ENCODE data around the gene ROBO1. TPM values are rescaled to one million over a fixed set of nuclear protein-coding genes. Genes with fewer than 3 reads are reported as not detected.
A peak's percentile ranks its signal among the peaks of the same experiment; 100 is the strongest.
"Not testable (repeated sequence)": the region's sequence is repeated elsewhere in the genome, so short reads cannot be mapped to it uniquely, and the experiment has no call there.

ROBO1 gene
- polyA plus RNA-seq (2014; cell fraction: cytosol; rRNA removed): 16.6 and 20.3 TPM in 2 replicates
- 13.3 and 27.9 TPM in 2 replicates for polyA plus RNA-seq (2014; cell fraction: nucleus; rRNA removed)

GRCh38 chr3:79767905-79768267 lies at the start of gene ROBO1:
TSS of gene ROBO1 (minus strand) at chr3:79767998.
- peak; percentile 30 for DNase-seq (ENCODE audit: low spot score)

- DNase-seq (ENCODE audit: low spot score): no peak
Observed at GRCh38 chr3:79817224-79817623, 49.4 kb upstream of the ROBO1 start.

- DNase-seq (ENCODE audit: low spot score): no peak
Observed at GRCh38 chr3:79815478-79815877, 47.7 kb upstream of the ROBO1 start.

- no peak for DNase-seq (ENCODE audit: low spot score)
Observed at GRCh38 chr3:79810581-79810980, 42.8 kb upstream of the ROBO1 start.

GRCh38 chr3:79810092-79810491 lies 42.3 kb upstream of the ROBO1 start:
- peak; percentile 30 for DNase-seq (ENCODE audit: low spot score)

- no peak for DNase-seq (ENCODE audit: low spot score)
Observed at GRCh38 chr3:79809106-79809505, 41.3 kb upstream of the ROBO1 start.

- DNase-seq (ENCODE audit: low spot score): peak; percentile 10
Observed at GRCh38 chr3:79808515-79808914, 40.7 kb upstream of the ROBO1 start.

GRCh38 chr3:79790177-79790576 lies 22.4 kb upstream of the ROBO1 start:
- DNase-seq (ENCODE audit: low spot score): not testable (repeated sequence)

- no peak for DNase-seq (ENCODE audit: low spot score)
Observed at GRCh38 chr3:79773291-79773690, 5.5 kb upstream of the ROBO1 start.

GRCh38 chr3:79769229-79769628 lies 1.4 kb upstream of the ROBO1 start:
- DNase-seq (ENCODE audit: low spot score): no peak

- peak; percentile 29 for DNase-seq (ENCODE audit: low spot score)
Observed at GRCh38 chr3:79767194-79767904, 449 bp downstream of the ROBO1 start.

- DNase-seq (ENCODE audit: low spot score): peak; percentile 13
Observed at GRCh38 chr3:79766496-79767193, 1.2 kb downstream of the ROBO1 start.

- peak; percentile 26 for DNase-seq (ENCODE audit: low spot score)
Observed at GRCh38 chr3:79765911-79766310, 1.9 kb downstream of the ROBO1 start.

GRCh38 chr3:79761441-79761840 lies 6.4 kb downstream of the ROBO1 start:
- peak; percentile 60 for DNase-seq (ENCODE audit: low spot score)

- no peak for DNase-seq (ENCODE audit: low spot score)
Observed at GRCh38 chr3:79751703-79752102, 16.1 kb downstream of the ROBO1 start.

- no peak for DNase-seq (ENCODE audit: low spot score)
Observed at GRCh38 chr3:79737530-79737929, 30.3 kb downstream of the ROBO1 start.

- DNase-seq (ENCODE audit: low spot score): no peak
Observed at GRCh38 chr3:79729096-79729495, 38.7 kb downstream of the ROBO1 start.

GRCh38 chr3:79726786-79727185 lies 41.0 kb downstream of the ROBO1 start:
- DNase-seq (ENCODE audit: low spot score): peak; percentile 13

GRCh38 chr3:79724206-79724605 lies 43.6 kb downstream of the ROBO1 start:
- DNase-seq (ENCODE audit: low spot score): peak; percentile 3

- peak; percentile 42 for DNase-seq (ENCODE audit: low spot score)
Observed at GRCh38 chr3:79690072-79690471, 77.7 kb downstream of the ROBO1 start.

- DNase-seq (ENCODE audit: low spot score): no peak
Observed at GRCh38 chr3:79685108-79685507, 82.7 kb downstream of the ROBO1 start.

GRCh38 chr3:79684041-79684440 lies 83.8 kb downstream of the ROBO1 start:
- DNase-seq (ENCODE audit: low spot score): no peak

GRCh38 chr3:79672731-79673130 lies 95.1 kb downstream of the ROBO1 start:
- no peak for DNase-seq (ENCODE audit: low spot score)

All from SK-N-DZ (cell line).